ENCODE results near the gene KLF13.

Gene KLF13

GRCh38 chr15:31381801-31382712, 55.4 kb downstream of the KLF13 start:
- DNase-seq (ENCODE audit: low spot score) = no peak

GRCh38 chr15:31382713-31383045, 56.0 kb downstream of the KLF13 start:
- no peak for DNase-seq (ENCODE audit: low spot score)

GRCh38 chr15:31383139-31383538, 56.5 kb downstream of the KLF13 start:
- no peak for DNase-seq (ENCODE audit: low spot score)

GRCh38 chr15:31384568-31384967, 57.9 kb downstream of the KLF13 start:
- DNase-seq (ENCODE audit: low spot score) = no peak

GRCh38 chr15:31385736-31386135, 59.1 kb downstream of the KLF13 start:
- DNase-seq (ENCODE audit: low spot score) = no peak

- DNase-seq (ENCODE audit: low spot score) = no peak
Observed at GRCh38 chr15:31387092-31387478, 60.5 kb downstream of the KLF13 start.

GRCh38 chr15:31387479-31388118, 61.0 kb downstream of the KLF13 start:
- DNase-seq (ENCODE audit: low spot score) = no peak

- no peak for DNase-seq (ENCODE audit: low spot score)
Observed at GRCh38 chr15:31389576-31389975, 62.9 kb downstream of the KLF13 start.

GRCh38 chr15:31390029-31390428, 63.4 kb downstream of the KLF13 start:
- DNase-seq (ENCODE audit: low spot score) = no peak

- DNase-seq (ENCODE audit: low spot score) = no peak
Observed at GRCh38 chr15:31390777-31391486, 64.3 kb downstream of the KLF13 start.

- DNase-seq (ENCODE audit: low spot score) = peak; percentile 11
Observed at GRCh38 chr15:31391687-31392671, 65.3 kb downstream of the KLF13 start.

GRCh38 chr15:31392761-31393401, 66.2 kb downstream of the KLF13 start:
- DNase-seq (ENCODE audit: low spot score) = no peak

GRCh38 chr15:31393444-31394091, 66.9 kb downstream of the KLF13 start:
- no peak for DNase-seq (ENCODE audit: low spot score)

- peak; percentile 35 for DNase-seq (ENCODE audit: low spot score)
Observed at GRCh38 chr15:31396881-31397560, 70.4 kb downstream of the KLF13 start.

- DNase-seq (ENCODE audit: low spot score) = no peak
Observed at GRCh38 chr15:31397851-31398661, 71.4 kb downstream of the KLF13 start.

GRCh38 chr15:31398677-31399301, 72.2 kb downstream of the KLF13 start:
- DNase-seq (ENCODE audit: low spot score) = peak; percentile 2

GRCh38 chr15:31399544-31400171, 73.0 kb downstream of the KLF13 start:
- no peak for DNase-seq (ENCODE audit: low spot score)

GRCh38 chr15:31400222-31400927, 73.7 kb downstream of the KLF13 start:
- no peak for DNase-seq (ENCODE audit: low spot score)
